Esophagus muscularis mucosa (tissue), 3 donors: Measurements from ENCODE around the gene COMT.

ENCODE experiments used
- POLR2A ChIP-seq: fragments of 450-650 bp; IDR thresholded peaks from one replicate; pipeline ENCODE4 v1.6.1; 2017; ENCODE audit warnings: antibody characterized with exemption, moderate library complexity, mild to moderate bottlenecking, low read depth
- POLR2AphosphoS5 ChIP-seq, 2 donors: sonication (generic); formaldehyde crosslinking; IDR thresholded peaks; one replicate each; pipeline ENCODE4 v1.6.1; 2017; ENCODE audit warnings: antibody characterized with exemption in 2 of 2
- TF ChIP-seq, protein P1 (sequence below), 3 experiments: fragments of 200-600 bp in 2 of 3; fragments of 450-650 bp in 1 of 3; sonication (generic) in 2 of 3; IDR thresholded peaks; one replicate each; pipeline ENCODE4 v1.5.1; 2017 to 2019; ENCODE audit warnings: antibody characterized with exemption in 3 of 3, mild to moderate bottlenecking in 2 of 3, moderate library complexity in 1 of 3

GRCh38 chr22:19902245-19902715, 39.3 kb upstream of the COMT start:
- no peak for TF ChIP-seq POLR2A
- TF ChIP-seq, protein P1, sequence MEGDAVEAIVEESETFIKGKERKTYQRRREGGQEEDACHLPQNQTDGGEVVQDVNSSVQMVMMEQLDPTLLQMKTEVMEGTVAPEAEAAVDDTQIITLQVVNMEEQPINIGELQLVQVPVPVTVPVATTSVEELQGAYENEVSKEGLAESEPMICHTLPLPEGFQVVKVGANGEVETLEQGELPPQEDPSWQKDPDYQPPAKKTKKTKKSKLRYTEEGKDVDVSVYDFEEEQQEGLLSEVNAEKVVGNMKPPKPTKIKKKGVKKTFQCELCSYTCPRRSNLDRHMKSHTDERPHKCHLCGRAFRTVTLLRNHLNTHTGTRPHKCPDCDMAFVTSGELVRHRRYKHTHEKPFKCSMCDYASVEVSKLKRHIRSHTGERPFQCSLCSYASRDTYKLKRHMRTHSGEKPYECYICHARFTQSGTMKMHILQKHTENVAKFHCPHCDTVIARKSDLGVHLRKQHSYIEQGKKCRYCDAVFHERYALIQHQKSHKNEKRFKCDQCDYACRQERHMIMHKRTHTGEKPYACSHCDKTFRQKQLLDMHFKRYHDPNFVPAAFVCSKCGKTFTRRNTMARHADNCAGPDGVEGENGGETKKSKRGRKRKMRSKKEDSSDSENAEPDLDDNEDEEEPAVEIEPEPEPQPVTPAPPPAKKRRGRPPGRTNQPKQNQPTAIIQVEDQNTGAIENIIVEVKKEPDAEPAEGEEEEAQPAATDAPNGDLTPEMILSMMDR (IDR thresholded peaks at IDR 0.05): no peak
- TF ChIP-seq POLR2AphosphoS5 (IDR thresholded peaks at IDR 0.05): no peak
